RPMI7951 (cell line): ENCODE results near the gene PFAS. TPM values are rescaled to one million over a fixed set of nuclear protein-coding genes. Genes with fewer than 3 reads are reported as not detected.

Experiments used
- DNase-seq: peaks from one replicate; pipeline ENCODE4 v3.0.0-alpha.2; 2012; ENCODE audit warnings: low read depth
- total RNA-seq: library from RNA; depleted of rRNA; stranded (reverse); fragments of >200 nt; shearing (Covaris generic); gene quantifications from 2 replicates; pipeline ENCODE4 v1.2.3, GENCODE V29; 2014

Gene PFAS
- total RNA-seq, 1 experiment from 2014 or later, result 10.5 TPM

DNA sequence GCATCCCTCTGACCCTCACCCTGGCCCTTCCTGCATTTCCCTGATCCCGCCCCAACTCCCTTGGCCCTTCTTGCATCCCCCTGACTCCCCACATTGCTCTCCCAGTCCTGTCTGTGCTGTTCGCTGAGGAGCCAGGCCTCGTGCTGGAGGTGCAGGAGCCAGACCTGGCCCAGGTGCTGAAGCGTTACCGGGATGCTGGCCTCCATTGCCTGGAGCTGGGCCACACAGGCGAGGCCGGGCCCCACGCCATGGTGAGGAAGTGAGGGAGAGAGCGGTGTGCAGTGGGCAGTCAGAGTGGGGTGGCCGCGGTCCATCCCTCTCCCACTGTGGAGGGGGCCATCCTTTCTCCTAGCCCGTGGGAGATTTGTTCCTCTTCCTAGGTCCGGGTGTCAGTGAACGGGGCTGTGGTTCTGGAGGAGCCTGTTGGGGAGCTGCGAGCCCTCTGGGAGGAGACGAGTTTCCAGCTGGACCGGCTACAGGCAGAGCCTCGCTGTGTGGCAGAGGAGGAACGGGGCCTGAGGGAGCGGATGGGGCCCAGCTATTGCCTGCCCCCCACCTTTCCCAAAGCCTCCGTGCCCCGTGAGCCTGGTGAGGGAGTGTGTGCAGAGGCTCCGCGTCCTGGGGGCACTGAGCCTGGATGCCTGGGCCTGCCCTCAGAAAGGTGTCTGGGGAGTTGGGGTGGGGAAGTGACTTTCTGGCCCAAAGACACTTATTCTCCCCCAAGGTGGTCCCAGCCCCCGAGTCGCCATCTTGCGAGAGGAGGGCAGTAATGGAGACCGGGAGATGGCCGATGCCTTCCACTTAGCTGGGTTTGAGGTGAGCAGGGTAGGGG is 17.8 kb downstream of the PFAS start:
- DNase-seq, result no peak

GRCh38 chr17:8267480-8268147 is 18.5 kb downstream of the PFAS start:
- no peak for DNase-seq

DNA sequence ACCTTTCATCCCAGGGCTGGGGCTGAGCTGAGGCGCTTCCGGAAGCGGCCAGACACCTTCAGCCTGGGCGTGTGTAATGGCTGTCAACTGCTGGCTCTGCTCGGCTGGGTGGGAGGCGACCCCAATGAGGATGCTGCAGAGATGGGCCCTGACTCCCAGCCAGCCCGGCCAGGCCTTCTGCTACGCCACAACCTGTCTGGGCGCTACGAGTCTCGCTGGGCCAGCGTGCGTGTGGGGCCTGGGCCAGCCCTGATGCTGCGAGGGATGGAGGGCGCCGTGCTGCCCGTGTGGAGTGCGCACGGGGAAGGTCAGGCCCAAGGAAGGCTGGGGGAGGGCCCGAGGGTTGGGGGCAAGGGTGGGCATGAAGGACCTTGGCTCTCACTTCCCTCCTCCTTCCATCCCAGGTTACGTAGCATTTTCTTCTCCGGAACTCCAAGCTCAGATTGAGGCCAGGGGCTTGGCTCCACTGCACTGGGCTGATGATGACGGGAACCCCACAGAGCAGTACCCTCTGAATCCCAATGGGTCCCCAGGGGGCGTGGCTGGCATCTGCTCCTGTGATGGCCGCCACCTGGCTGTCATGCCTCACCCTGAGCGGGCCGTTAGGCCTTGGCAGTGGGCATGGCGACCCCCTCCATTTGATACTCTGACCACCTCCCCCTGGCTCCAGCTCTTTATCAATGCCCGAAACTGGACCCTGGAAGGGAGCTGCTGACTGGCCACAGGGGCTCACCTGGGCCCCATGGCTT is 19.6 kb downstream of the PFAS start:
- no peak for DNase-seq

GRCh38 chr17:8272421-8272820 is 23.3 kb downstream of the PFAS start:
- no peak for DNase-seq

GRCh38 chr17:8273884-8274444 is 24.9 kb downstream of the PFAS start:
- no peak for DNase-seq

DNA sequence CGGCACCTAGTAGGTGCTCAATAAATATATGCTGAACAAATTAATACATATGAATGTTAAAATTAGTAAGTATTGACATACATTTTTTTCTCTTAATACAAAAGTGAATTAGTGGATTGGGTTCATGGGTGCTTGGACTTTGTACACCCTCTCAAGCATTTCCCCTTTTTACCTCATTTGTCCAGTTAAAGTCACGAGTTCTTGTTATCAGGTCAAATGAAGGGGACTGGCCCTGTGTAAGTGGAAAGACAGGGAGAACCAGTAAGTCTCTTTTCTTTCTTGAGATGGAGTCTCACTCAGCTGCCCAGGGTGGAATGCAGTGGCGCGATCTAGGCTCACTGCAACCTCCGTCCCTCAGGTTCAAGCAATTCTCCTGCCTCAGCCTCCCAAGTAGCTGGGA is 25.7 kb downstream of the PFAS start:
- DNase-seq, result no peak

DNA sequence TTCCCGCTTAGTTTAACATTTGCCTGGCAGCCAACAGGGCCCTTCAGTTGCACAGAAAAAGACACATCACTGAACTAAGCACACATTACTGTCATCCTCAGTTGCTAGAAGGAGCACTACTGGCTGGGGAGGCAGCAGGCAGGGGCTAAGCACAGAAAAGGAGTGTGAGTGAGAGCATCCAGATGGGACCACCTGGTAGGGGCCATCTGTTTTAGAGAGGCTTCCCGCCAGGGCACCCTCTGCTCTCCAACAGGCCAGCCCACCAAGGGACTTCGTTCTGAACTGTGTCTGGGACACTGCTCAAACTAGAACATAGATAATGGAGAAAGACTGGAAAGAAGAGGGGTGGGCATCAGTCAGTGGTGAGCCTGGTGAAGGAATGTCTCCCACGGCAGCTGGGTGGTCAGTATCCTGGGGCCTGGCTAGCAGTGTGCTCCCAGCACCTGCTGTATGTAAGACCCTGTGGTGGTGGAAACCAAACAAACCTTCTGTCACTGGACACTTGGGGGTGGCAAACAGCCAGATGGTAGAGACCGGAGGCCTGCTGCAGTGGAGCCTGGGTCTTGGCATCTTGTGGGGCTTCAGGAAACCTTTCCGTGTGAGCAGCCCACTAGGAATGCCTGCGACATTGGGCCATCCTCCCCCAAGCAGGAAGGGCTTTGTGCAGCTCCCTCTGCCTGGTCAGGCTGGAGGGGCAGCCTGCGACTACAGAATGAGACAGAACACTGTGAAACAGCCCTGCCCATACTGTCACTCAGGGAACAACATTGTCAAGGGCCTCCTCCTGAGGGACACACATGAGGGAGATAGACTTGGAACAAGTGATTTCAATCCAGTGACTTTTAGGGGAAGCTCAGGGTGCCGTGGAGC is 26.6 kb downstream of the PFAS start:
- no peak for DNase-seq

DNA sequence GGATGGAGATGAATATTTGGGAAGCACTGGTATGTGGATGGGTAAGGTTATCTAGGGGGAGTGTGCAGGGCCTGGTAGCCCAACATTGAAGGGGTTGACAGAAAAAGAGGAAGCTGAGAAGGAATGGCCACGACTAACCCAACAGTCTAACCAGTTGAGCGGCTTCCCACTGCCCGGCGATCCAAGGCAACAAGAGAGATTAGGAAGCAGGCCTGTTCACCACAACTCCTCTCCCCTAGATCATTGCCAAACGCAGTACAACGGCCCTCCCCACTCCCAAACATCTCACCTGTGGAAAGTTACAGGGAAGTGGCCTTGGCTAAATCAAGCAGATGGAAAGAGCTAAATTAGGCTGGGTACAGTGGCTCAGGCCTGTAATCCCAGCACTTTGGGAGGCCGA is 28.2 kb downstream of the PFAS start:
- DNase-seq, result no peak

DNA sequence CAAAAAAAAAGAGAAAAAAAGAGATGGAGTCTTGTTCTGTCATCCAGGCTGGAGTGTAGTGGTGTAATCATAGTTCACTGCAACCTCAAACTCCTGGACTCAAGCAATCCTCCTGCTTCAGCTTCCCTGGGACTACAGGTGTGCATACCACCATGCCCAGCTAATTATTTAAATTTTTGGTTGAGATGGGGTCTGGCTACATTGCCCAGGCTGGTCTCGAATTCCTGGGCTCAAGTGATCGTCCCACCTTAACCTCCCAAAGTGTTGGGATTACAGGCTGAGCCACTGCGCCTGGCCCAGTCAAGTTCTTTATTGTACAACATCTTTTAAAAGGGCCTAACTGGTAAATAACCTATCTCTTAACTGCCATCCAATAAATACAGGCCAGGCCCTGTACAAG is 33.3 kb downstream of the PFAS start:
- DNase-seq, result no peak

GRCh38 chr17:8283356-8283755 is 34.3 kb downstream of the PFAS start:
- DNase-seq, result no peak

- DNase-seq, result no peak
Measured at GRCh38 chr17:8284126-8284525, 35.0 kb downstream of the PFAS start.

DNA sequence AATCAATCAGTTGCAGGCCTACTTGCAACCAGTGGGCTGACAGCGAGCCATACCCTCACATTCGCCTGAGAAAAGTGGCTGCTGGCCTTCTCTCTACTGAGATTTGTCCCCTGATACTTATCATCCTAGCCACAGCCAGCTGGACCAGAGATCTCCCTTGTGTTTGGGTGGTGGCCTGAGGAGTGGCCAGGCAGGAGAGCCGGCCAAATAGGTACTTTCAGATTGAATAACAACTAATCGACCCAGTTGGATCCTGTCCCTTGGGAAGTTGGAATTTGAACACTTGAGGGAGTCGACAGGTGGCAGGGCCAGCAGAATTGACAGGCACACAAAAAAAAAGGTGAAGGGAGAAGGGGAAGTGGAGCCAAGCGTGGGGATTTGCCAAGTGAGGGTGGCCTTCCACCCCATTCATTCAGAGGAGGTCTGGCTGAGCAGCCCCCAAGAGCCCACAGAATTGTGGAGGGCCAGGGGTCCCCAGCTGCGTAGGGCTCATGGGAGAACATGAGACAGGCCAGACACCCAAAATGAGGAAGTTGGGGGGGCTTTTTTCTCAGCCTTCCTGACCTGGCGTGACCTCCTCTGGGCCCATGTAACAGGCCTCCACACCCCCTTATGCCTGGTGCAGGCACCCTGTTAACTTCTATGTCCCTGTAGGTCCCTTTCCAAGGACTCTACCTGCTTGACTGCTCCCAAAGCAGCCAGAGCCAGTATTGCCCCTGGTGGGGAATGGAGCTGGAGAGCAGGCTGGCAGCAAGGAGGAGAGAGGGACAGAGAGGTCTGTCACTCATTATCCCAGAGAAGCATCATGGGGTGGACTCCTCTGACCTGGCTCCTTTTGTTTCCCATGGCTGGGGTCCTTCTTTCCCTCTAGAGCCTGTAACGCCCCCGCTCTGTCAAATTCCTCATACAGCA is 36.4 kb downstream of the PFAS start:
- DNase-seq, result no peak

DNA sequence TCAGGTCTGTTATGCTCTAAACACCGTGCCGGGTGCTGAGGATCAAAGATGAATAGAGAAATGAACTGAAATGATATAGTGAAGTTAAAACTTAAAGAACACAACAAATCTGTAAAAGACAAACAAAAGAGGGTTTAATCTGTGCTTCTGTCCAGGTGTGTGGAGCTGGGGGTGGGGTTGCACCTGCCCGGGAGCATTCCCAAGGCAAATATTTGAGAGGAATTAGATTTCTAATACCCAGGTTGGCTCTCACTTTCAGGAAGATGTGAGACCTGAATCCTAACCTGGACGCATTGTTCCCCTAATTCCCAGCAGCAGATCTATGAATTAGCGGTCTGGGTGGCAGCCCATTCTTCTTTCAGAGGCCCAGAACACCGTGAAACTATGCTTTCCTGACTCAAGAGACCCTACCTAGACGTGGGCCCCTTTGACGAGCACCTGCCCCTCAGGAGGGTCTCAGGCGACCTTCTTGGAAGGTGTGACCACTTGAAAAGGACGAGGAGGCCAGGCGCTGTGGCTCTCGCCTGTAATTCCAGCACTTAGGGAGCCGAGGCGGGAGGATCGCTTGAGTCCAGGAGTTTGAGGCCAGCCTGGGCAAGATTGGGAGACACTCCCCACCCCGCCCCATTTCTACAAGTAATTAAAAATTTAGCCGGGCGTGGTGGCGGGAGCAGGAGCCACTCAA is 38.7 kb downstream of the PFAS start:
- no peak for DNase-seq

DNA sequence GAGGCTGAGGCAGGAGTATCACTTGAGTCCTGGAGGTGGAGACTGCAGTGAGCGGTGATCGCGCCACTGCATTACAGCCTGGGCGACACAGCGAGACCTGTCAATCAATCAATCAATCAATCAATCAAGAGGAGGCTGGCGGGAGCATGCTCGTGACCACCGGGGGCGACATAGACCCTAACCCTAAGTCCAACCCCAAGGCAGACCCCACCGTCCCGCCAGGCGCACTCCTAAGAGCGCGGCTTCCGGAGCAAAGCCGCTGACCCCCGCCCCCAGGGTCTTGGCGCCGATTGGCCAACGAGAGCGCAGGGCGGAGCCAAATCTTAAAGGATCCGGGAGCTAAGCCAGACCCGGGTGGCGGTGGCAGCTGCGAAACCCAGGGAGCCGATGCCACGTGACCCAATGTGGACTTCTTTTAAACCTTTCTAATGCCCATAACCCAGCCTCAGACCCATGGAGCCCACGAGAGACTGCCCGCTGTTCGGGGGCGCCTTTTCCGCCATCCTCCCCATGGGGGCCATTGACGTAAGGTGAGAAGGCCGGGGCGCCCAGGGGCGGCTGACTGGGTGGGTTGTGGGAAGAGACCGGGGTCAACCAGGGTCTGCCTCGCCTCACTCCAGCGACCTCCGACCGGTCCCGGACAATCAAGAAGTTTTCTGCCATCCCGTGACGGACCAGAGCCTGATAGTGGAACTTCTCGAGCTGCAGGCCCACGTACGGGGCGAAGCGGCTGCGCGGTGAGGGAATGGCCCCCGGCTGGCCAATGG is 39.4 kb downstream of the PFAS start, which contains the start of gene RANGRF:
TSS of gene RANGRF (plus strand) at position 335 of the 767 bp plus-strand sequence. CDS start at position 454, 119 bp downstream.
- peak; percentile 81 for DNase-seq

GRCh38 chr17:8289103-8289397 is 40.0 kb downstream of the PFAS start:
- no peak for DNase-seq

GRCh38 chr17:8290043-8290442 is 41.0 kb downstream of the PFAS start:
- DNase-seq, result no peak

DNA sequence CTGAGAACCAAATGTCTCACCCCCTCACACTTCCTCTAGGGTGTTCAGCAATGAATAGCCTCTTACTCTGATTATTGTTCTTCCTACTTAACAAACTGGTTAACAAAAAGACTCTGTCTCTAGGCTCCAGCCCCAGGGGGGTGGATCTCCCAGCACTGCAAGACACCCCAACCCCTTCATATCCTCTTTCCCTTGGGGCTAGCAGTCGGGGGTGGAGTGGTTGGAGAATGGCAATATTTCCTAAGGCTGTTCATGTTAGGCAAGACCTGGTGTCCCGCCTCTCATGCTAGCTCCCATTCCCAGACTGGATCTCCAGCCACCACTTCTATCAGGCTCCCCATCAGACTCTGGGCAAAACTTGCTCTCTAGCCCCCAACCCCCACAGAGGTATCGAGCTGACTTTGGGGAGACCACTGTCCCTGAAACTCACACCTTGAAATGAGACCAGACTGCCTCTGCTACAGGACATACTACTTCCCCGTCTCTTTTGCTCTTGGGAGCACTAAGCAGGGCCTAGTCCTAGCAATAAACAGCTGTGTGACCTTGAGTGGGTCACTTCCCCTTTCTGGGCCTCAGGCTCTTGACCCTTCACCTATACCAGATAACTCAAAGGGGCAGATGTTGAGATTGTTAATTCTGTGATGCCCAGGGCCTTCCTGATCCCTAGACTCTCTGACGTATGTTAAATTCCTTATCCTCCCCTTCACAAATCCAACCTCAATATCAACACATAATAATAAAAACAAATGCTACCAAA is 43.7 kb downstream of the PFAS start:
- no peak for DNase-seq

GRCh38 chr17:8294361-8294760 is 45.3 kb downstream of the PFAS start:
- no peak for DNase-seq
